K562 (cell line): ENCODE results near the gene CEP95. TPM values are rescaled to one million over a fixed set of nuclear protein-coding genes. Genes with fewer than 3 reads are reported as not detected.

Experiments
- CBFA2T2 ChIP-seq: fragments of 450-650 bp; conservative IDR thresholded peaks from 2 replicates; pipeline ENCODE4 v1.6.1; 2017; ENCODE audit warnings: mild to moderate bottlenecking
- ETV5 ChIP-seq: sonication (generic); formaldehyde crosslinking; IDR thresholded peaks from 2 replicates; pipeline ENCODE4 v1.4.0; 2020; ENCODE audit warnings: low read depth, mild to moderate bottlenecking, missing genetic modification reagents
- FOXK1 ChIP-seq: sonication (generic); formaldehyde crosslinking; IDR thresholded peaks from 2 replicates; pipeline ENCODE4 v1.8.0; 2022; ENCODE audit warnings: missing genetic modification reagents, mild to moderate bottlenecking, borderline replicate concordance
- GATA2 ChIP-seq: sonication (generic); formaldehyde crosslinking; IDR thresholded peaks from 2 replicates; pipeline ENCODE4 v1.4.0; 2020; ENCODE audit warnings: mild to moderate bottlenecking, missing genetic modification reagents
- HDAC1 ChIP-seq, 2 experiments: fragments of 450-650 bp; IDR thresholded peaks; 2 replicates each; pipeline ENCODE4 v1.6.1; 2016 to 2017; ENCODE audit warnings: inconsistent platforms in 1 of 2, mild to moderate bottlenecking in 1 of 2, moderate library complexity in 1 of 2
- KAT2B ChIP-seq: IDR thresholded peaks from one replicate; pipeline ENCODE4 v1.6.1; 2012; ENCODE audit warnings: low read depth, mild to moderate bottlenecking, control low read depth, inconsistent platforms, low read length, moderate library complexity
- MNT ChIP-seq, 2 experiments: fragments of 450-650 bp; conservative IDR thresholded peaks; 2 replicates each; pipeline ENCODE4 v1.6.1; 2017; ENCODE audit warnings: mild to moderate bottlenecking in 2 of 2, moderate library complexity in 2 of 2
- MTA2 ChIP-seq: fragments of 450-650 bp; IDR thresholded peaks from 2 replicates; pipeline ENCODE4 v1.6.1; 2016; ENCODE audit warnings: low read depth
- NCOR1 ChIP-seq: fragments of 450-650 bp; IDR thresholded peaks from 2 replicates; pipeline ENCODE4 v1.6.1; 2016; ENCODE audit warnings: mild to moderate bottlenecking, moderate library complexity
- RFX7 ChIP-seq: fragments of 250-450 bp; sonication (Bioruptor Pico); IDR thresholded peaks from 2 replicates; pipeline ENCODE4 v1.5.1; 2021; ENCODE audit warnings: mild to moderate bottlenecking
- SOX6 ChIP-seq: fragments of 450-650 bp; IDR thresholded peaks from 2 replicates; pipeline ENCODE4 v1.6.1; 2014; ENCODE audit warnings: mild to moderate bottlenecking
- TCF3 ChIP-seq: sonication (generic); formaldehyde crosslinking; IDR thresholded peaks from 2 replicates; pipeline ENCODE4 v1.4.0; 2020; ENCODE audit warnings: mild to moderate bottlenecking, missing genetic modification reagents
- TEAD1 ChIP-seq, 2 experiments: fragments of 450-650 bp in 1 of 2; sonication (generic) in 1 of 2; formaldehyde crosslinking; IDR thresholded peaks; 2 replicates each; pipeline versions ENCODE4 v1.4.0 to v1.8.0; 2020 to 2022; ENCODE audit warnings: mild to moderate bottlenecking in 2 of 2, missing genetic modification reagents in 1 of 2
- ZNF3 ChIP-seq: fragments of 250-450 bp; sonication (Bioruptor Pico); IDR thresholded peaks from 2 replicates; pipeline ENCODE4 v1.5.0; 2021; ENCODE audit warnings: mild to moderate bottlenecking, moderate library complexity
- ZNF41 ChIP-seq: fragments of 250-450 bp; sonication (Bioruptor Pico); conservative IDR thresholded peaks from 2 replicates; pipeline ENCODE4 v1.4.0; 2020; ENCODE audit warnings: mild to moderate bottlenecking
- ZNF444 ChIP-seq: fragments of 250-450 bp; sonication (Bioruptor Pico); IDR thresholded peaks from 2 replicates; pipeline ENCODE4 v1.4.0; 2020; ENCODE audit warnings: mild to moderate bottlenecking, moderate library complexity
- ZNF740 ChIP-seq, 3 experiments: fragments of 200-800 bp in 1 of 3; sonication (Bioruptor generic) in 1 of 3; sonication (generic) in 1 of 3; formaldehyde crosslinking in 1 of 3; IDR thresholded peaks; 2 replicates each; pipeline versions ENCODE4 v1.6.1 to v1.8.0; 2016 to 2022; ENCODE audit warnings: mild to moderate bottlenecking in 2 of 3, missing compliant biosample characterization in 2 of 3, missing genetic modification characterization in 2 of 3, missing genetic modification reagents in 1 of 3
- polyA plus RNA-seq, 8 experiments: library from polyadenylated mRNA; depleted of rRNA in 4 of 8; stranded (reverse) in 5 of 8; unstranded in 3 of 8; fragments of >200 nt; fragmentation: Nextera tagmentation in 2 of 8; fragmentation: Illumina TruSeq in 1 of 8; extraction: Ambion mirVana in 2 of 8; extraction: Trizol in 1 of 8; gene quantifications; 2 replicates each; pipeline versions ENCODE4 v1.2.1 to v1.2.3, GENCODE V29; 2011 to 2014; ENCODE audit warnings: inconsistent platforms in 1 of 8, missing spikeins in 1 of 8
- total RNA-seq, 7 experiments: library from RNA; depleted of rRNA in 6 of 7; stranded (reverse); fragments of >200 nt in 6 of 7; fragmentation: Illumina TruSeq in 2 of 7; extraction: Trizol in 2 of 7; gene quantifications; 2 replicates each; pipeline versions ENCODE4 v1.2.1 to v1.2.3, GENCODE V29; 2011 to 2021; ENCODE audit warnings: low replicate concordance in 1 of 7
- TF ChIP-seq, protein P1 (sequence below), 3 experiments: fragments of 200-800 bp in 1 of 3; fragments of 250-450 bp in 1 of 3; fragments of 450-650 bp in 1 of 3; sonication (Bioruptor Pico) in 1 of 3; sonication (Bioruptor generic) in 1 of 3; formaldehyde crosslinking in 1 of 3; IDR thresholded peaks; 2 replicates each; pipeline versions ENCODE4 v1.6.1 to v1.8.0; 2016 to 2022; ENCODE audit warnings: mild to moderate bottlenecking in 2 of 3, missing genetic modification characterization in 2 of 3, missing compliant biosample characterization in 1 of 3, moderate library complexity in 1 of 3
- TF ChIP-seq, protein P2 (sequence below): fragments of 200-800 bp; sonication (Bioruptor generic); IDR thresholded peaks from 2 replicates; pipeline ENCODE4 v1.6.1; 2017; ENCODE audit warnings: missing genetic modification characterization, missing compliant biosample characterization
- TF ChIP-seq, protein P3 (sequence below): fragments of 250-450 bp; sonication (Bioruptor Pico); IDR thresholded peaks from 2 replicates; pipeline ENCODE4 v1.4.0; 2020

The CEP95 gene
- total and polyA plus RNA-seq, 9 of the 15 experiments (the other 6 are each of a cell fraction or from before 2014, with no cell fraction given) = 26.7 to 80.7 (median 56.9) TPM

GRCh38 chr17:64547319-64547718 is 40.5 kb downstream of the CEP95 start (continued):
- TF ChIP-seq MNT (conservative IDR thresholded peaks at IDR 0.05) (peak; percentile 59 to 75), HDAC1 (IDR thresholded peaks at IDR 0.05) (0 out of 4 replicates have a peak, but pooled peaks of 1 of the 2 experiments have one; percentile 23), MTA2 (0 out of 2 replicates have a peak, but pooled peaks have one; percentile 13), TCF3 (CRISPR knock-in tag) (peak; percentile 74), SOX6 (peak; percentile 37), ZNF444 (no peak), FOXK1 (CRISPR knock-in tag) (no peak), RFX7 (CRISPR knock-in tag) (no peak), CBFA2T2 (peak; percentile 51; the same call in 1 of the 2 replicates), GATA2 (CRISPR knock-in tag) (peak; percentile 37; the same call in 1 of the 2 replicates), ETV5 (CRISPR knock-in tag) (no peak), NCOR1 (peak; percentile 38; the same call in 1 of the 2 replicates), TEAD1 (CRISPR knock-in tag; IDR thresholded peaks at IDR 0.05) (no peak), ZNF41 (CRISPR knock-in tag) (no peak), ZNF740 (CRISPR knock-in tag; IDR thresholded peaks at IDR 0.05) (no peak), ZNF740 (tag; IDR thresholded peaks at IDR 0.05) (no peak), ZNF3 (no peak), KAT2B (no peak)
- TF ChIP-seq, protein P1, sequence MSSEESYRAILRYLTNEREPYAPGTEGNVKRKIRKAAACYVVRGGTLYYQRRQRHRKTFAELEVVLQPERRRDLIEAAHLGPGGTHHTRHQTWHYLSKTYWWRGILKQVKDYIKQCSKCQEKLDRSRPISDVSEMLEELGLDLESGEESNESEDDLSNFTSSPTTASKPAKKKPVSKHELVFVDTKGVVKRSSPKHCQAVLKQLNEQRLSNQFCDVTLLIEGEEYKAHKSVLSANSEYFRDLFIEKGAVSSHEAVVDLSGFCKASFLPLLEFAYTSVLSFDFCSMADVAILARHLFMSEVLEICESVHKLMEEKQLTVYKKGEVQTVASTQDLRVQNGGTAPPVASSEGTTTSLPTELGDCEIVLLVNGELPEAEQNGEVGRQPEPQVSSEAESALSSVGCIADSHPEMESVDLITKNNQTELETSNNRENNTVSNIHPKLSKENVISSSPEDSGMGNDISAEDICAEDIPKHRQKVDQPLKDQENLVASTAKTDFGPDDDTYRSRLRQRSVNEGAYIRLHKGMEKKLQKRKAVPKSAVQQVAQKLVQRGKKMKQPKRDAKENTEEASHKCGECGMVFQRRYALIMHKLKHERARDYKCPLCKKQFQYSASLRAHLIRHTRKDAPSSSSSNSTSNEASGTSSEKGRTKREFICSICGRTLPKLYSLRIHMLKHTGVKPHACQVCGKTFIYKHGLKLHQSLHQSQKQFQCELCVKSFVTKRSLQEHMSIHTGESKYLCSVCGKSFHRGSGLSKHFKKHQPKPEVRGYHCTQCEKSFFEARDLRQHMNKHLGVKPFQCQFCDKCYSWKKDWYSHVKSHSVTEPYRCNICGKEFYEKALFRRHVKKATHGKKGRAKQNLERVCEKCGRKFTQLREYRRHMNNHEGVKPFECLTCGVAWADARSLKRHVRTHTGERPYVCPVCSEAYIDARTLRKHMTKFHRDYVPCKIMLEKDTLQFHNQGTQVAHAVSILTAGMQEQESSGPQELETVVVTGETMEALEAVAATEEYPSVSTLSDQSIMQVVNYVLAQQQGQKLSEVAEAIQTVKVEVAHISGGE (CRISPR knock-in tag; IDR thresholded peaks at IDR 0.05) = no peak
- TF ChIP-seq, protein P2, sequence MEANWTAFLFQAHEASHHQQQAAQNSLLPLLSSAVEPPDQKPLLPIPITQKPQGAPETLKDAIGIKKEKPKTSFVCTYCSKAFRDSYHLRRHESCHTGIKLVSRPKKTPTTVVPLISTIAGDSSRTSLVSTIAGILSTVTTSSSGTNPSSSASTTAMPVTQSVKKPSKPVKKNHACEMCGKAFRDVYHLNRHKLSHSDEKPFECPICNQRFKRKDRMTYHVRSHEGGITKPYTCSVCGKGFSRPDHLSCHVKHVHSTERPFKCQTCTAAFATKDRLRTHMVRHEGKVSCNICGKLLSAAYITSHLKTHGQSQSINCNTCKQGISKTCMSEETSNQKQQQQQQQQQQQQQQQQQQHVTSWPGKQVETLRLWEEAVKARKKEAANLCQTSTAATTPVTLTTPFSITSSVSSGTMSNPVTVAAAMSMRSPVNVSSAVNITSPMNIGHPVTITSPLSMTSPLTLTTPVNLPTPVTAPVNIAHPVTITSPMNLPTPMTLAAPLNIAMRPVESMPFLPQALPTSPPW (CRISPR knock-in tag) = peak; percentile 29
- TF ChIP-seq, protein P3, sequence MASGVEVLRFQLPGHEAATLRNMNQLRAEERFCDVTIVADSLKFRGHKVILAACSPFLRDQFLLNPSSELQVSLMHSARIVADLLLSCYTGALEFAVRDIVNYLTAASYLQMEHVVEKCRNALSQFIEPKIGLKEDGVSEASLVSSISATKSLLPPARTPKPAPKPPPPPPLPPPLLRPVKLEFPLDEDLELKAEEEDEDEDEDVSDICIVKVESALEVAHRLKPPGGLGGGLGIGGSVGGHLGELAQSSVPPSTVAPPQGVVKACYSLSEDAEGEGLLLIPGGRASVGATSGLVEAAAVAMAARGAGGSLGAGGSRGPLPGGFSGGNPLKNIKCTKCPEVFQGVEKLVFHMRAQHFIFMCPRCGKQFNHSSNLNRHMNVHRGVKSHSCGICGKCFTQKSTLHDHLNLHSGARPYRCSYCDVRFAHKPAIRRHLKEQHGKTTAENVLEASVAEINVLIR (CRISPR knock-in tag) = no peak
